Activated naive CD4-positive, alpha-beta T cell treated with anti-CD3 and anti-CD28 coated beads, Interleukin-2, amount 10 ng/mL, durations not matched to agents 7 days and 5 days (primary cell): ENCODE data around the gene CXXC5.
A peak's percentile ranks its signal among the peaks of the same experiment; 100 is the strongest.
"Not testable (repeated sequence)": the region's sequence is repeated elsewhere in the genome, so short reads cannot be mapped to it uniquely, and the experiment has no call there.

Experiments used
- CTCF ChIA-PET: fragments of 350-600 bp; sonication (Branson Sonifier 250); formaldehyde crosslinking; loops from one replicate; lab custom pipeline; 2021; ENCODE audit warnings: antibody characterized with exemption; lab: Charles Lee
- DNase-seq: peaks from one replicate; pipeline ENCODE4 v3.0.0-alpha.2; 2020
- H3K27ac Mint-ChIP-seq: one replicate; pipeline ENCODE4 v1.8.0; 2021; ENCODE audit warnings: mild to moderate bottlenecking, moderate library complexity, mixed read lengths
- H3K27me3 Mint-ChIP-seq: one replicate; pipeline ENCODE4 v1.8.0; 2021; ENCODE audit warnings: mild to moderate bottlenecking, mixed read lengths
- H3K36me3 Mint-ChIP-seq: one replicate; pipeline ENCODE4 v1.8.0; 2021; ENCODE audit warnings: mixed read lengths
- H3K4me1 Mint-ChIP-seq: one replicate; pipeline ENCODE4 v1.8.0; 2021; ENCODE audit warnings: mixed read lengths
- H3K4me3 Mint-ChIP-seq: one replicate; pipeline ENCODE4 v1.8.0; 2021; ENCODE audit warnings: mild to moderate bottlenecking, moderate library complexity, mixed read lengths
- H3K9me3 Mint-ChIP-seq: one replicate; pipeline ENCODE4 v1.8.0; 2021; ENCODE audit warnings: mixed read lengths

The CXXC5 gene

GRCh38 chr5:139648205-139649081 lies at the start of gene CXXC5:
TSS of gene CXXC5 (plus strand) at chr5:139648349. CDS start at chr5:139680524, 32,175 bp downstream.
- Mint-ChIP-seq H3K27ac (no peak within 1 kb of the TSS), H3K4me3 (peak within 1 kb of the TSS; percentile 53), H3K4me1 (peaks cover 40% of the 10 kb centered on the region), H3K27me3 (peaks cover 97% of the 10 kb centered on the region), H3K36me3 (no peaks in the 10 kb centered on the region), H3K9me3 (no peaks in the 10 kb centered on the region)
- CTCF ChIA-PET = interaction anchor here (0.8 to 1.5 kb wide), 4 partner anchors 10 to 74 kb away, joined by 3 to 8 read pairs (median 3); no protein-coding TSS in a partner anchor
- DNase-seq = peak; percentile 63

- not testable (repeated sequence) for H3K4me3 Mint-ChIP-seq, DNase-seq, H3K27me3 Mint-ChIP-seq, H3K9me3 Mint-ChIP-seq
- Mint-ChIP-seq H3K27ac (peak overlapping the region; percentile 82), H3K36me3 (peaks cover 37% of the 10 kb centered on the region), H3K4me1 (peaks cover 25% of the 10 kb centered on the region)
- CTCF ChIA-PET = interaction anchor here (1.2 kb wide), 1 partner anchor 87 kb away, joined by 4 read pairs; no protein-coding TSS in a partner anchor
Measured at GRCh38 chr5:139598601-139598965, 49.6 kb upstream of the CXXC5 start.

GRCh38 chr5:139600336-139600949 lies 47.7 kb upstream of the CXXC5 start:
- H3K4me1 Mint-ChIP-seq = peaks cover 20% of the 10 kb centered on the region
- CTCF ChIA-PET = interaction anchor here (1.3 to 1.9 kb wide), 2 partner anchors 8 to 26 kb away, joined by 3 to 4 read pairs; no protein-coding TSS in a partner anchor
- no peak overlapping the region for H3K4me3 Mint-ChIP-seq
- no peaks in the 10 kb centered on the region for H3K9me3 Mint-ChIP-seq
- H3K36me3 Mint-ChIP-seq = peaks cover 35% of the 10 kb centered on the region
- DNase-seq = no peak
- no peaks in the 10 kb centered on the region for H3K27me3 Mint-ChIP-seq
- H3K27ac Mint-ChIP-seq = no peak overlapping the region

GRCh38 chr5:139601429-139601828 lies 46.7 kb upstream of the CXXC5 start:
- peaks cover 38% of the 10 kb centered on the region for H3K36me3 Mint-ChIP-seq
- no peaks in the 10 kb centered on the region for H3K9me3 Mint-ChIP-seq
- H3K27me3 Mint-ChIP-seq = no peaks in the 10 kb centered on the region
- CTCF ChIA-PET = no interaction called here
- peaks cover 23% of the 10 kb centered on the region for H3K4me1 Mint-ChIP-seq
- H3K4me3 Mint-ChIP-seq = no peak overlapping the region
- DNase-seq = no peak
- H3K27ac Mint-ChIP-seq = no peak overlapping the region

- H3K9me3 Mint-ChIP-seq, CTCF ChIA-PET: not testable (repeated sequence)
- peaks cover 38% of the 10 kb centered on the region for H3K36me3 Mint-ChIP-seq
Measured at GRCh38 chr5:139601948-139602347, 46.2 kb upstream of the CXXC5 start.

GRCh38 chr5:139605887-139606286 lies 42.3 kb upstream of the CXXC5 start:
- Mint-ChIP-seq H3K4me1 (peaks cover 9% of the 10 kb centered on the region), H3K9me3 (no peaks in the 10 kb centered on the region), H3K27me3 (no peaks in the 10 kb centered on the region), H3K4me3 (no peak overlapping the region), H3K36me3 (peaks cover 29% of the 10 kb centered on the region), H3K27ac (no peak overlapping the region)
- CTCF ChIA-PET = interaction anchor here (0.8 to 1.6 kb wide), 3 partner anchors 29 to 92 kb away, joined by 4 to 6 read pairs (median 4); no protein-coding TSS in a partner anchor
- DNase-seq = no peak

More at GRCh38 chr5:139601948-139602347, 46.2 kb upstream of the CXXC5 start:
- H3K4me3 Mint-ChIP-seq, H3K27ac Mint-ChIP-seq, H3K27me3 Mint-ChIP-seq, DNase-seq: not testable (repeated sequence)
- peaks cover 22% of the 10 kb centered on the region for H3K4me1 Mint-ChIP-seq

- CTCF ChIA-PET = interaction anchor here (2.0 kb wide), 1 partner anchor 37 kb away, joined by 6 read pairs; no protein-coding TSS in a partner anchor
- DNase-seq = no peak
- no peak overlapping the region for H3K27ac Mint-ChIP-seq
- peaks cover 31% of the 10 kb centered on the region for H3K36me3 Mint-ChIP-seq
- no peaks in the 10 kb centered on the region for H3K9me3 Mint-ChIP-seq
- peaks cover 10% of the 10 kb centered on the region for H3K4me1 Mint-ChIP-seq
- H3K27me3 Mint-ChIP-seq = no peaks in the 10 kb centered on the region
- H3K4me3 Mint-ChIP-seq = no peak overlapping the region
Measured at GRCh38 chr5:139611703-139612584, 36.2 kb upstream of the CXXC5 start.

GRCh38 chr5:139619861-139620260 lies 28.3 kb upstream of the CXXC5 start:
- H3K9me3 Mint-ChIP-seq = no peaks in the 10 kb centered on the region
- peaks cover 54% of the 10 kb centered on the region for H3K36me3 Mint-ChIP-seq
- no peak for DNase-seq
- CTCF ChIA-PET = interaction anchor here (1.6 kb wide), 1 partner anchor 13 kb away, joined by 3 read pairs; no protein-coding TSS in a partner anchor
- H3K4me1 Mint-ChIP-seq = peaks cover 8% of the 10 kb centered on the region
- no peak overlapping the region for H3K27ac Mint-ChIP-seq
- H3K27me3 Mint-ChIP-seq = no peaks in the 10 kb centered on the region
- H3K4me3 Mint-ChIP-seq = no peak overlapping the region

- H3K4me3 Mint-ChIP-seq, H3K9me3 Mint-ChIP-seq, DNase-seq, H3K27me3 Mint-ChIP-seq, H3K4me1 Mint-ChIP-seq, H3K27ac Mint-ChIP-seq: not testable (repeated sequence)
- CTCF ChIA-PET = interaction anchor here (4.6 kb wide), 1 partner anchor 10 kb away, joined by 32 read pairs; no protein-coding TSS in a partner anchor
- H3K36me3 Mint-ChIP-seq = peaks cover 58% of the 10 kb centered on the region
Measured at GRCh38 chr5:139625398-139625797, 22.8 kb upstream of the CXXC5 start.

- Mint-ChIP-seq H3K9me3 (no peaks in the 10 kb centered on the region), H3K4me3 (no peak overlapping the region), H3K4me1 (peaks cover 25% of the 10 kb centered on the region), H3K36me3 (peaks cover 38% of the 10 kb centered on the region), H3K27ac (peak overlapping the region; percentile 76), H3K27me3 (no peaks in the 10 kb centered on the region)
- CTCF ChIA-PET = no interaction called here
- no peak for DNase-seq
Measured at GRCh38 chr5:139630855-139631254, 17.3 kb upstream of the CXXC5 start.

GRCh38 chr5:139631520-139632165 lies 16.5 kb upstream of the CXXC5 start:
- CTCF ChIA-PET = interaction anchor here (0.7 to 6.3 kb wide), 11 partner anchors 12 to 135 kb away, joined by 3 to 113 read pairs (median 3); no protein-coding TSS in a partner anchor
- peaks cover 31% of the 10 kb centered on the region for H3K36me3 Mint-ChIP-seq

GRCh38 chr5:139633295-139634027 lies 14.7 kb upstream of the CXXC5 start:
- DNase-seq = peak; percentile 77
- peak overlapping the region; percentile 1 for H3K27ac Mint-ChIP-seq
- no peaks in the 10 kb centered on the region for H3K9me3 Mint-ChIP-seq
- H3K4me3 Mint-ChIP-seq = no peak overlapping the region
- H3K27me3 Mint-ChIP-seq = no peaks in the 10 kb centered on the region
- CTCF ChIA-PET = interaction anchor here (0.6 to 6.3 kb wide), 27 partner anchors 8 to 336 kb away, joined by 3 to 113 read pairs (median 5); partner anchors contain the start of gene CXXC5
- H3K4me1 Mint-ChIP-seq = peaks cover 46% of the 10 kb centered on the region
- peaks cover 20% of the 10 kb centered on the region for H3K36me3 Mint-ChIP-seq

More at GRCh38 chr5:139631520-139632165, 16.5 kb upstream of the CXXC5 start:
- Mint-ChIP-seq H3K27ac (peak overlapping the region; percentile 69), H3K4me1 (peaks cover 33% of the 10 kb centered on the region), H3K9me3 (no peaks in the 10 kb centered on the region), H3K4me3 (no peak overlapping the region), H3K27me3 (no peaks in the 10 kb centered on the region)
- no peak for DNase-seq
